GM12878 (cell line): Measurements from ENCODE around the gene SLC34A3.

Experiments used
- EP300 ChIP-seq, 2 experiments: fragments of 150-350 bp in 1 of 2; IDR thresholded peaks; 2 replicates each; pipeline ENCODE4 v1.6.1; 2011 to 2012; ENCODE audit warnings: low read depth in 2 of 2, low read length in 2 of 2, borderline replicate concordance in 1 of 2, improper control_type of control experiment in 1 of 2, inconsistent platforms in 1 of 2; ENCODE audit not compliant: control insufficient read depth in 1 of 2
- TF ChIP-seq, protein P1 (sequence below), 3 experiments: IDR thresholded peaks in 2 of 3; conservative IDR thresholded peaks in 1 of 3; 2 replicates each; pipeline ENCODE4 v1.5.1; 2011; ENCODE audit warnings: low read depth in 3 of 3, low read length in 3 of 3, mild to moderate bottlenecking in 3 of 3, control low read depth in 2 of 3, moderate library complexity in 2 of 3, inconsistent platforms in 1 of 3, mixed read lengths in 1 of 3; ENCODE audit not compliant: control insufficient read depth in 2 of 3, insufficient read depth in 1 of 3; ENCODE audit errors: extremely low read depth in 1 of 3

GRCh38 chr9:137226338-137227053 is 4.2 kb upstream of the SLC34A3 start:
- no peak for TF ChIP-seq EP300 (IDR thresholded peaks at IDR 0.05; ENCODE audit: borderline replicate concordance in 1 of 2, control insufficient read depth in 1 of 2, low read depth in 2 of 2, low read length in 2 of 2)
- TF ChIP-seq, protein P1, sequence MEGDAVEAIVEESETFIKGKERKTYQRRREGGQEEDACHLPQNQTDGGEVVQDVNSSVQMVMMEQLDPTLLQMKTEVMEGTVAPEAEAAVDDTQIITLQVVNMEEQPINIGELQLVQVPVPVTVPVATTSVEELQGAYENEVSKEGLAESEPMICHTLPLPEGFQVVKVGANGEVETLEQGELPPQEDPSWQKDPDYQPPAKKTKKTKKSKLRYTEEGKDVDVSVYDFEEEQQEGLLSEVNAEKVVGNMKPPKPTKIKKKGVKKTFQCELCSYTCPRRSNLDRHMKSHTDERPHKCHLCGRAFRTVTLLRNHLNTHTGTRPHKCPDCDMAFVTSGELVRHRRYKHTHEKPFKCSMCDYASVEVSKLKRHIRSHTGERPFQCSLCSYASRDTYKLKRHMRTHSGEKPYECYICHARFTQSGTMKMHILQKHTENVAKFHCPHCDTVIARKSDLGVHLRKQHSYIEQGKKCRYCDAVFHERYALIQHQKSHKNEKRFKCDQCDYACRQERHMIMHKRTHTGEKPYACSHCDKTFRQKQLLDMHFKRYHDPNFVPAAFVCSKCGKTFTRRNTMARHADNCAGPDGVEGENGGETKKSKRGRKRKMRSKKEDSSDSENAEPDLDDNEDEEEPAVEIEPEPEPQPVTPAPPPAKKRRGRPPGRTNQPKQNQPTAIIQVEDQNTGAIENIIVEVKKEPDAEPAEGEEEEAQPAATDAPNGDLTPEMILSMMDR (IDR thresholded peaks at IDR 0.05 in 2 of 3, conservative IDR thresholded peaks at IDR 0.05 in 1 of 3; ENCODE audit: control insufficient read depth in 2 of 3, extremely low read depth in 1 of 3, insufficient read depth in 1 of 3, low read depth in 3 of 3, low read length in 3 of 3) = no peak
